ENCODE data around the gene DUSP5. TPM values are rescaled to one million over a fixed set of nuclear protein-coding genes. Genes with fewer than 3 reads are reported as not detected.

DUSP5 gene
- total RNA-seq, 1 donor from 2014 or later: 6.8 TPM

DNA sequence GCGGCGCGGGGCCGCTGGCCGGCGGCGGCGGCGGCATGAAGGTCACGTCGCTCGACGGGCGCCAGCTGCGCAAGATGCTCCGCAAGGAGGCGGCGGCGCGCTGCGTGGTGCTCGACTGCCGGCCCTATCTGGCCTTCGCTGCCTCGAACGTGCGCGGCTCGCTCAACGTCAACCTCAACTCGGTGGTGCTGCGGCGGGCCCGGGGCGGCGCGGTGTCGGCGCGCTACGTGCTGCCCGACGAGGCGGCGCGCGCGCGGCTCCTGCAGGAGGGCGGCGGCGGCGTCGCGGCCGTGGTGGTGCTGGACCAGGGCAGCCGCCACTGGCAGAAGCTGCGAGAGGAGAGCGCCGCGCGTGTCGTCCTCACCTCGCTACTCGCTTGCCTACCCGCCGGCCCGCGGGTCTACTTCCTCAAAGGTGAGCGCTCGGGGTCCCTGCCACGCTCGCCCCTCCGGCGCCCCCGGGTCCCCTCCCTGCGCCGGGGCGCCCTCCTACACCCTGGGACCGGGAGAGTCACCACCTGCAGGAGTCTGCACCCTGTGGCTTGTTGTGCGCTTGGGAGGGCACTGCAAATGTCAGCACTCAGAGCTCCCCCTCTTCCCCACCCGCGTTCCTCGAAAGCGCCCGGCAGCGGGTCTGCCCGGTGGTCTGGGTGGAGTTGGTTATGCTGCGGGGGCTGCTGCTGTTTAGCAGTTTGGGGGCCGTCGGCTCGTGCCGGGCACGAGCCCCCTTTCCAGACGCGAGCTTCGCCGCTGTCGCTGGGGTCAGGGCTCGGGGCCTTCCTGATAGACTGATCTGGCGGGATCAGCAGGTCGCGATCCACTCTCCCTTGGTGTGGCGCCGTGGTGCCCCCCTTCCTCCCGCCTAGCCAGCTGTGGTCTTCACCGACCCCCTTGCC, 627 bp downstream of the DUSP5 start:
- intact Hi-C loops (cut with DNase I): loop anchor here (2.0 kb wide), 1 partner anchor 144 kb away; no protein-coding TSS in a partner anchor
- ATAC-seq (ENCODE audit: poor library complexity) (no peak), DNase-seq (peak; percentile 80)

DNA sequence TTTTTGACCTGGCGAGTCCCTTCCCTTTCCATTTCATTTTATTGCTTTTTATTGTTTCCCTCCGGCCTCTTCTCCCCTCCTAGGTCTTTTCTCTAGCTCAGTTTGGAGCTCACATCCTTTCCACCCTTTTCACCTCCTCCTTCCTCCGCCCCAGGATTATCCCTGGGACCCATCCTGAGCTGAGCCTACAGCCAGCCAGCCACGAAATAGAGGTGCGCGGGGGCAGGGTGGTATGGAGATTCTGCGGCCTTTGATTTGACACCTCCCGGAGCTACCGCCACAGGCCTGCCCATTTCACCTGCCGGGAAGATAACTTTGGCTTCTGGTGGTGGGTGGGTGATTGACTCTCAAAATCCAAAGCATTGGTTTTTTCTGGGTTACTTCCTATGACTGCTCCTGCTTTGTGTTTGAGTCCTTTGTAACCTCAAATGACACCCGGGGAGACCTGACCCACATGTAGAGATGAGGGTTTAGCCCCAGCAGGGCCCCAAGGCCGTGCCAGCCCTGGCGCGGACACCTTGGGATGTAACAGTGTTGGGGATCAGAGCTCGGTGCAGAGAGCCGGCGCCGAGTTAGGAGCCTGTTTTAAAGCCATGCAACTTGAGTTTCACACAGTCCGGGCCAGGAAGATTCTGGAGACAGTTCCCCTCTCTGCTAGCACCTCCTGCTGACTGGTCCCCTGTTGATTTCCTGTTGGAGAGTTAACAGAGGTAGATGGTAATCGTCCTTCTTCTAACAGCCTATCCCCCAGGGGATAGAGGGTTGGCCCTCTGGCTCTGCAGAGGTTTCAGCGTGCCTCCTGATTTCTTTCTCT, 1.5 kb downstream of the DUSP5 start:
- no peak for ATAC-seq (ENCODE audit: poor library complexity)
- intact Hi-C loops (cut with DNase I): loop anchor here (2.0 kb wide), 1 partner anchor 144 kb away; no protein-coding TSS in a partner anchor
- peak; percentile 52 for DNase-seq

DNA sequence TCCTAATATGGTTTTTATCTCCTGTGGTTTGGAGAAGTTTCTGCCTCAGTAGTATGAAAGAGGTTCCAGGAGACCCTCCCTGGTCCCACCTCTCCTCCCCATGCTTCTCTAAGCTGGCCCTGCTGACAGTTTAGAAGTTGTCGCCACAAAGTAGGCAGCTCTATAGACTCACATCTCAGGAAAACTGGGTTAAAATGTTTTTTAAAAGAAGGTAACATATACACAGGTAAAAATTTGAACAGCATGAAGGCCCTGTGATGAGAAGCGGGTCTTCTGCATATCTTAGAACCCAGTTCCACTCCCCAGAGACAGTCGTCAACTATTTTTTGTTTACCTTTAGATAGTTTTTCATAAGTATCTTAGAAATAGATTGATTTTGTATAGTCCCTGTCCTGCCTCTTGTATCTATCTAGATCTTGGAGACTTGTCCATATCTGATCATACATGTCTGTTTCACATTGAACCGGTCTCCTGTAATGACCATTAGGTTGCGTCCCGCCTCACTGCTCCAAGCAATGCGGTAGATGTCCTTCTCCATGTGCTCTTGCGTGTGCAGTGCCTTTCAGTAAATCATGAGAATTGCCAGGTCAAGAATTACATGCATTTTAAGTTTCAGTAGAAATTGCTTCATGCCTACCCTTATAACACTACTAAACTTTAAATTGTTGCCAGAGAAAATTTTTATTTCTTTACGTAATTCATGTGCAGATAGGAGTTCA, 2.2 kb downstream of the DUSP5 start:
- no peak for DNase-seq
- intact Hi-C loops (cut with DNase I): loop anchor here (2.0 kb wide), 1 partner anchor 145 kb away; no protein-coding TSS in a partner anchor
- ATAC-seq (ENCODE audit: poor library complexity): no peak

DNA sequence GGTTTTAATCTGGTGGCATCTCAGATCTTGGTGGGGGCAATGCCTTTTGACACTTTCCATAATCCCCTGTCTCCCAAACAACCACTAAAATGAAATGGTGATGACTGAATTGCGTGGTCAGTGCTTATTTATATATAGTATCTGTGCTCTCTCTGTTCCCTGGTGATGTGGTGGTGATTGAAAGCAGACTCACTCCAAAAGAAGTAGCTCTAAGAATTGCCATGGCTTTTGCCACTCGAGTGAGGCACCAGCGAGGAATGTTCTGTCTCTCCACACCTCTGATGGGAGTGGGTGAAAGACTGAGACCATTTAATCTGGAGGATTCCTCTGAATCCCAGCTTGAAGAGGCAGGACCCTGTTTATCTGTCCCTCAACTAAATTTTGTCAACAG, 2.8 kb downstream of the DUSP5 start:
- intact Hi-C loops (cut with DNase I): no loop called here
- ATAC-seq (ENCODE audit: poor library complexity): peak; percentile 55
- DNase-seq: no peak

DNA sequence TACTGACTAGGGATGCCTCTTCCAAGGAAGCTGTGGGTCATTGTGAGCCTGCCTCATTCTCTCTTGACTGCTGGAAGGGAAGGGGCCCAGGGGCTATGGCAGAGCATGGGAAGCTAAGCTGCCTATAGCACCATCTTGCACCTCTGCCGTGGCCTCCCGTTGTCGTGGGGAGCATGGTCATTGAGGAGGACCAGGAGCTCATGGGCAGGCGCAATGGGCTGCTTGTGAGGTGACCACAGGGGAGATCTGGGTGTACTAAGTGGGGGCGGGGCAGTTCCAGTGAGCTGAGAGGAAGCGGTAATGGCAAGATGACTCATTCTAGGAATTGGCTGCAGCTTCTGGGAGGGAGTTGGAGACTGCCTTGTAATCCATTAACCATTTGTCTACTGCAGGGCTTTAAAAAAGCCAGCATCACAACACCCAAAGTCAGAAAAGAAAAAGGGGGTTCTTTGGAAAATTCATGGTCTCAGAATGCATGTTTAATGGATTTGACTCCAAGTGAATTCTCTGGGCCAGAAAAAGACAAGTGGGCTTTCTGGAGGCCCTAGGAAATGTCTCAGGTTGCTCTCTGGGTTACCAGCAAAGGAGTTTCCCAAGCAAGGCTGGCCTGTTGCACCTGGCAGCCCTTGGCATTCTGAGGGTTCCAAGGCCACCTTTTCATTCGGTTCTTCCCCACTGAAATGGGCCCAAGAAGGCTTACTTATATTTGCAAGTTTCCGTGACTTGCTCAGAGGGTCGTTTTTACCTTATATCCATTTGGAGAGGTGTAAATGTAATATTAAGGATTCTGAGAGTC, 3.6 kb downstream of the DUSP5 start:
- ATAC-seq (ENCODE audit: poor library complexity): peak; percentile 54
- peak; percentile 92 for DNase-seq
- intact Hi-C loops (cut with DNase I): no loop called here

DNA sequence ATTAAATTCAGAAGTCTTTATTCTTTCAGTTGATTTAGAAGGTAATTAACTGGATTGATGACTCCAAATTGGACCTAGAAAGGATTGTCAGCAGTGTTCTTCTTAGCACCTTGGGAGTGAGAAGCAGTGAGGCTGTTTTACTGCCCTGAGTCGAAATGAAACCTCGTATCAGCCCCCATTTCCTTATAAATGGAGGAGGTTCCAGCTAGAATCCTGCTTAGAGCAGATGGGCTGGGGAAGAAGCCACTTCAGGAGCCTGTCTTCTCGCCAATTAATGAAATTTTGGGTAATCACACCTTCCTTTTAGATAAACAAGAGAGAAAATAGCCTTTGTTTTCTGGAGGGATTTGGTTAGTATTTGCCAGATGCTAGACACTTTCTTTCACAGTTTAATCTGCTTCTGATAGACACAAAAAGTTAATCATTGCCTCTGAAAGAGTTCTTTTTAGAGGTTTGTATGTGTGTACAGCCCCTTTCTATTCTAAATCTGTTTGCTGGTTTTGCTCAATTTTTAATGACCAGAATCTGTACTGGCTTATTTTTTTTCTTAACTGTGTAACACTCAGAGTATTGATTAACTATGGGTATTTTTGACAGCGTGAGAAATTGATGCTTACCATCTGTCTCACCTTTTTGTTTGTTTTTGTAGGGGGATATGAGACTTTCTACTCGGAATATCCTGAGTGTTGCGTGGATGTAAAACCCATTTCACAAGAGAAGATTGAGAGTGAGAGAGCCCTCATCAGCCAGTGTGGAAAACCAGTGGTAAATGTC, 4.6 kb downstream of the DUSP5 start:
- DNase-seq (no peak), ATAC-seq (ENCODE audit: poor library complexity) (no peak)
- intact Hi-C loops (cut with DNase I): no loop called here

DNA sequence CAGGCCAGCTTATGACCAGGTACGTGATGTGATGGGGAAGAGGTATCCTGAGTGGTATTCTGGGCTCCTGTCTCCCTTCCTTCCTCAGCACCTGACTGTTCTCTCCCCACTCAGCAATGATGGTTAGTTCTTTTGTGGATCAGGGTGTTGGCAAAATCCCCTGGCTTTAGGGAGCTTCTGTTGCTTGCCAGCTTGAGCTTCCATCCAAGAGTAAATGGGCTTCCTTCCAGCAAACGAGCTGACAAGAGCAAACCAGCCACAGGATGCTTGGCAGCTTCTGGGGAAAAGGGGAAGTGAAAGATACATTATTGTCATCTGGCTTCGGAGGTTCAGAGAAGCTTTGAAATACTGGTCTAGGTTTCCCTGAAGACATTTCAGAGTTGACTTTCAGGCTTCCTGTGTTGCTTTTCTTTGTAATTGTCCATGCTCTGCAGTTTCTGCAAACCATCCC, 5.2 kb downstream of the DUSP5 start:
- intact Hi-C loops (cut with DNase I): no loop called here
- peak; percentile 60 for DNase-seq

DNA sequence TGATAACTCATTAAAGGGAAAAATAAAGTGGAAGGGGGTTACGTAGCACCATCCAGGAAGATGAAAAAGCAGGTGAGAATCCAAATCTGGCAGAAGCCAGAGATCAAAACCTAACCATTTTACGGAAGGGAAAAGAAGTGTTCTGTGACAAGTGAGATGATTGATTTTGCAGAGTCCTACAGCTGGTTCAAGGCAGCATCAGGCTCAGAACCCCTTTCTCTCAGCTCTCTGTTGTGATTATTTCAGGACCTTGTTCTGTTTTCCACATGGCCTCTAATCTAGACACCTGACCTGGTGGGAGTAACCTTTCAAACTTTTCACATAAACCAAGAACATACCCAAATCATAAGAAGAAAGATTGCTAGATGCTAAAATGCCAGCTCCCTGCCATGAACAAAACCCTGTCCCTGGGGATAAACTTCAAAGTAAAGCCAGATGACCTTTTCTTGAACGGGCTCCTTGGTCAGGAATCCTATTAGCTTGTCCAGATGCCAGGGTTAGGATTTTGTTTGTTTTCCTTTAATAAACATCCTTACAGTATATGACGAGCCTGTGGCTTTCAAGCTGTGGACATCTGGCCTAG, 5.9 kb downstream of the DUSP5 start:
- intact Hi-C loops (cut with DNase I): no loop called here

More for the DNA sequence above, 5.2 kb downstream of the DUSP5 start:
- peak; percentile 55 for ATAC-seq (ENCODE audit: poor library complexity)

DNA sequence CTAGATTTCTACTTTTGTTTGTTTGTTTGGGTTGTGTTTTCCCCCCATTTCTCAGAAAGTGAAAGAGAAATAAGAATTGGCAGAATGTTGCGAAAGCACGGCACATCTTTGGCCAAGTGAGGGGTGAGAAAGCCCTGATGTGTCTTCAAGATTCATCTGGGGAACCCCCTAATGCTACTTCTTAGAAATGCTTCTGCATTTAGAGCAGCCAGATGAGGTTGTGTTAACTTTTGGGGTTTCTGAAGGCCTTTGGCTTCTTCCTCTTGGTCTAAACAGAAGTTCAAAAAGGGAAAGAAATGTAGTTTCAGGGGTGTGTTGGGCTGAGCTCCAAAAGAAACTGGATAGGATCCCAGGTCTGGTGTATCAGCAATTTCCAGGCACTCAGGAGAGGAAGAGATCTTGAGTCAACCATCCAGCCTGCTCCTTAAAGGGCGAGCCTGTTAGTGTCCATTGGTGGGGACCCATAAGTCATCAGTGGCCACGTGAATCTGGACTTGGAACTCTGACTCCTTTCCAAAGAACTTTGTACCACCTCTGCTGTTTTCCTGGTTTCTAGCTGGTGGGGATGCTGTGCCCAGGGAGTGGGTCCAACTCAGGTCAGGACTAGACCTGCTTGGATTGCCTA, 6.5 kb downstream of the DUSP5 start:
- peak; percentile 5 for ATAC-seq (ENCODE audit: poor library complexity)
- no peak for DNase-seq
- intact Hi-C loops (cut with DNase I): no loop called here

More for the DNA sequence above, 5.9 kb downstream of the DUSP5 start:
- ATAC-seq (ENCODE audit: poor library complexity): no peak
- no peak for DNase-seq

DNA sequence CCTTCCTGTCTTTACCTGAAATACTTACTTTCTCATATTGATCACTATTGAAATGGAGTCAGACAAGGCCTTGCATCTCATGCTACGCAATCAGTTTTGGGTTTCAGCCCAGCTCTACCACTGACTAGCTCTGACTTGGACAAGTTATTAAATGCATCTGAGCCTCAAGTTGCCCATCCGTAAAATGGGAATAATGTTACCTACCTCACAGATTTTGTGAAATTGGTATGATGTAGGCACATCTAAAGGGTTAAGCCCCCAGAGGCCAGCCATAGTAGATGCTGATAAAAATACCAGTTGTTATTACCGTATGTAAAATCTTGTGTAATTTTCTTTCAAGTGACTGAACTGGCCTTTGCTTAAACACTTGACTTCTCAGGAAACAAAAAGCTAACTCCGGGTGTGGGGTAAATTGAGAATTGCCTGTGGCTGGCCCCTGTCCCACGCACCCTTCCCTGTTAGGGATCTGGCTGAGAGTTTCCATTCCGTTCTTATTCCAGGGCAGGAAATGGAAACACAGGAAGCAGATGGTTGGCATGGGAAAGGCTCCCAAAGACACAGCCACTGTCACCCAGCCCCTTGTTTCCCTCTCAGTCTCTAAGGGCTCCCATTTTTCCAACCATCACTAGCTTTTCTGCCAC, 7.5 kb downstream of the DUSP5 start:
- no peak for DNase-seq
- intact Hi-C loops (cut with DNase I): no loop called here
- ATAC-seq (ENCODE audit: poor library complexity): no peak

DNA sequence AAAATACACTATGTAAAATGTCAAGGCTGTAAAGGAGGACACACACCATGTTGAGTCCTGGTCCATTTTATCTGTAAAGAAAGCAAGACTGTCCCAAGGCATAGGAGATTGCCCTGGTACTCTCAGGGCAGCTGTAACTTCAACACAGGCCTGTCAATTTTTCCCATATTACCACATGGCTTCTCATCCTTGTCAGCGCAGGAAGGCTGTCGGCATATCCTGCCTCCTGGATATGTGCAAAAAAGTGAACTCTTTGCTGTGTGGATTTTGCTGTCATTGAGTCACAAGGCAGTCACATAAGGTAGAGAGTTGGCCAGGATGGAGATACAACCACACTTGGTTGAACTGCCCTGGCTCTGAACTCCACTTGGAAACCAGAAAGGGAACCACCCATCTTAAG, 8.7 kb downstream of the DUSP5 start:
- DNase-seq (no peak), ATAC-seq (ENCODE audit: poor library complexity) (no peak)
- intact Hi-C loops (cut with DNase I): no loop called here

DNA sequence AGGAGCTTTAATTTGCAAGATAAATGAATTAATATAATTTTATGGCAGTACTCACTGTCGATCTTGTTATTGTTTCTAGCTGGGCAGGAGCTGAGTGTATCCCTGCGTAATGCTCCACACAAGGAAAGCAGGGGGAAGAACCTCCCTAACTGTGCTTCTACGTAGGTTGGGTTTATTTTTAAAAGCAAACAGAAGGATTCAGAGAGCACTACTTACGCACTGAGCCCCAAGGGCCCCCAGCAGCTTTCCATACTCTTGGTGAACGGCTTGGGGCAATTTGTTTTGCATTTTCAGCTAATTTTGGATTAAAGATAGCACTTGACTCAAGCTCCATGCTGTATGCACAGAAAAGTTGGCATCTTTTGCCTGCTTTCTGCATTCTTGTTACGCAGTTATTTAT, 9.6 kb downstream of the DUSP5 start:
- ATAC-seq (ENCODE audit: poor library complexity): no peak
- intact Hi-C loops (cut with DNase I): no loop called here
- no peak for DNase-seq

DNA sequence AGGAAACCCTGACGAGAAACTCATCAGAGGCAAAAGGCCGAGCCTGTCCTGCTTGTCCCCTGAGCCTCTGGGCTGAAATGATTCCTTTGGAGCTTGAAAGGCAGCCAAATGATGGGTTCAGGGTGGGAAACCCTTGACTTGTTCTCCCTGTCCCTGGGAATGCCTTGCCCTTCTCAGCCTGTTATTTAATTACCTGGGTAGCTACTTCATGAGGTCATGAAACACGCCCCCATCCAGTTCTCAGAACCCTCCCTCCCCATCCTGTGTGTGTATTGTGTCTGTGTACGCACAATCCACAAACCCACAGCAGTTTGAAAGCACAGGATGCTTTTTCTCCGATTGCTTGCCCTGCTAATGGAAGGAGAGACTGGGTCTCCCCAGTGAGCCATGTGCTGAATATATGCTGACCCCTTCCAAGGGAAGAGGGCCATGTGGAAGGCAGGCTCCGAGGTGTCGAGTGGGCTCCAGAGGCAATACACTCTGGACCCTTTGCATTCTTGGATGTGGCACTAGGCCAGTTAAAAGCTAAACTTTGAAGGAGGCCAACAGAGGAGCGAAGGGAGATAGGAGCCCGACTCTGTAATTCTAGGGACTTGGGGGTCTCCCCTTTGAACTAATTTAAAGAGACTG, 10.6 kb downstream of the DUSP5 start:
- intact Hi-C loops (cut with DNase I): no loop called here
- no peak for ATAC-seq (ENCODE audit: poor library complexity)
- no peak for DNase-seq

DNA sequence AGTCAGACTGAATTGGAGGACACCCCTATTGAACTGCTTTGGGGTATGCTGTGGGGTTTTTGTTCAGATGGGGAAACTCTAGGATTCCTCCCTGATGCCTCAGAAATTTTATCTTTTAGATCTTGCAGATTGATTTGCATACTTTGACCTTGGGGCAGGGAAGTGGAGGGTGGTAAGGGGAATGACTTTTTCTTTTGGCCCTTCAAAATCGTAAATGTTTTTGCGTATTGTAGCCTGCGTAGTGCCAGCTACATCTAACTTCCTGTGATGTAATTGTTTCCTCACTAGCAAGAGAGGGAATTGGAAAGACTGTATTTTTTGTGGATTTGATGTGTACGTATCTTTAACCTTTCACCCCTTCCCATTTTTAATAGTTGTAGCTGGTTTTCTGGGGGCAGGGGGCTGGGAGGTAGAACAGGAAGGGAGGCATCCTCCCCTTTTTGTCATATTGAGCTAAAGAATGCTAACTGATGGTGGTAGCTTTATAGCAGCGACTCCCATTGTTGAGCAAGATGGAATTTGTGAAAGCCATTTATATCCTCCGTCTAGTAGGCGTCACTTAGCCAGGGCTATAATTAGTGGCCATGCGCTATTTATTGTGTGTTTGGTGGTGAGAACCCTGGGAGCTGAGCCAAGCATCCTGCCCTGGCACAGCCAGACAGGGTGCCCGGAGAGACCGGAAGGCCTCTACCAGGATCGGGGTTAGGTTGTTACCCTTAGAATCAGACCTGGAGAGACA, 11.3 kb downstream of the DUSP5 start:
- peak; percentile 92 for ATAC-seq (ENCODE audit: poor library complexity)
- intact Hi-C loops (cut with DNase I): no loop called here

DNA sequence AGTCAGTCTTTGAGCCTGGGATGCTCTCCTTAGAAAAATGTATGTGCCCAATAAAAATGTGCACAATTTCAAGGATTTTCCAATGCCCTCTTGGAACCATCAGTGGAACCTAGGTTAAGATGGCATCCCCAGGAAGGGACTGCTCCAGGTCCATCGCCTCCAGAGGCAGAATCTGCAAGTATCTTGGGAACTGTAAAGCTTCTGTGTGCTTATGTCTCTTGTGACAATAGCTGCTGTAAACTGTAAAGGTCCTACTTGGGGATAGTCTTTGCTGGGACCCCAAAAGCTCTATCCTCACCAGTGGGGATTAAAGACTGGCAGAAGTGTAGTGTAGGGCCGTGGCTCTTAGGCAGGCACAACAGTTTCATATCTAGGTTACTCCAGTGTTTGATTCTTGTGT, 11.9 kb downstream of the DUSP5 start:
- ATAC-seq (ENCODE audit: poor library complexity) (no peak), DNase-seq (no peak)
- intact Hi-C loops (cut with DNase I): no loop called here

More for the DNA sequence above, 11.3 kb downstream of the DUSP5 start:
- DNase-seq: peak; percentile 81

Measured in Right ventricle myocardium superior (tissue), 1 donor.